ENCODE results near the gene APOC3.

Gene APOC3

GRCh38 chr11:116849486-116849885 lies 19.8 kb downstream of the APOC3 start:
- WGBS, 2 experiments, result 92 to 95% methylated on average over 6 of the region's 6 CpGs
- peaks cover 27% of the 10 kb centered on the region for H3K36me3 ChIP-seq (ENCODE audit: control insufficient read depth, insufficient read depth, low read length)
- H3K27me3 ChIP-seq (ENCODE audit: control insufficient read depth, insufficient read depth, low read length, poor library complexity, severe bottlenecking), result no peaks in the 10 kb centered on the region
- H3K4me1 ChIP-seq (ENCODE audit: control insufficient read depth, insufficient read depth, low read length), result no peaks in the 10 kb centered on the region
- no peaks in the 10 kb centered on the region for H3K9me3 ChIP-seq (ENCODE audit: control insufficient read depth, low read length)
- H3K27ac ChIP-seq (ENCODE audit: insufficient read depth, low read depth, low read length, poor library complexity, severe bottlenecking), result no peak overlapping the region
- H3K4me3 ChIP-seq (ENCODE audit: insufficient read depth, low read depth, low read length), result no peak overlapping the region

GRCh38 chr11:116851626-116852025 lies 21.9 kb downstream of the APOC3 start:
- no peak overlapping the region for H3K27ac ChIP-seq (ENCODE audit: insufficient read depth, low read depth, low read length, poor library complexity, severe bottlenecking)
- H3K4me1 ChIP-seq (ENCODE audit: control insufficient read depth, insufficient read depth, low read length), result no peaks in the 10 kb centered on the region
- no peaks in the 10 kb centered on the region for H3K27me3 ChIP-seq (ENCODE audit: control insufficient read depth, insufficient read depth, low read length, poor library complexity, severe bottlenecking)
- no peak overlapping the region for H3K4me3 ChIP-seq (ENCODE audit: insufficient read depth, low read depth, low read length)
- no peaks in the 10 kb centered on the region for H3K9me3 ChIP-seq (ENCODE audit: control insufficient read depth, low read length)
- peaks cover 16% of the 10 kb centered on the region for H3K36me3 ChIP-seq (ENCODE audit: control insufficient read depth, insufficient read depth, low read length)
- WGBS, 2 experiments, result 87 to 91% methylated on average over 5 to 7 of the region's 7 CpGs

GRCh38 chr11:116852261-116853031 lies 22.7 kb downstream of the APOC3 start:
- no peaks in the 10 kb centered on the region for H3K4me1 ChIP-seq (ENCODE audit: control insufficient read depth, insufficient read depth, low read length)
- no peak overlapping the region for H3K4me3 ChIP-seq (ENCODE audit: insufficient read depth, low read depth, low read length)
- WGBS, 2 experiments, result 92 to 93% methylated on average over 5 of the region's 5 CpGs
- H3K36me3 ChIP-seq (ENCODE audit: control insufficient read depth, insufficient read depth, low read length), result peaks cover 10% of the 10 kb centered on the region
- H3K9me3 ChIP-seq (ENCODE audit: control insufficient read depth, low read length), result no peaks in the 10 kb centered on the region
- no peak overlapping the region for H3K27ac ChIP-seq (ENCODE audit: insufficient read depth, low read depth, low read length, poor library complexity, severe bottlenecking)
- H3K27me3 ChIP-seq (ENCODE audit: control insufficient read depth, insufficient read depth, low read length, poor library complexity, severe bottlenecking), result no peaks in the 10 kb centered on the region

GRCh38 chr11:116853461-116854073 lies 23.9 kb downstream of the APOC3 start:
- Histone ChIP-seq H3K4me1 (ENCODE audit: control insufficient read depth, insufficient read depth, low read length) (no peaks in the 10 kb centered on the region), H3K36me3 (ENCODE audit: control insufficient read depth, insufficient read depth, low read length) (peaks cover 19% of the 10 kb centered on the region), H3K27ac (ENCODE audit: insufficient read depth, low read depth, low read length, poor library complexity, severe bottlenecking) (no peak overlapping the region), H3K27me3 (ENCODE audit: control insufficient read depth, insufficient read depth, low read length, poor library complexity, severe bottlenecking) (no peaks in the 10 kb centered on the region), H3K9me3 (ENCODE audit: control insufficient read depth, low read length) (no peaks in the 10 kb centered on the region), H3K4me3 (ENCODE audit: insufficient read depth, low read depth, low read length) (no peak overlapping the region)
- 93 to 94% methylated on average over 6 of the region's 6 CpGs for WGBS, 2 experiments

- H3K27ac ChIP-seq (ENCODE audit: insufficient read depth, low read depth, low read length, poor library complexity, severe bottlenecking), result no peak overlapping the region
- H3K36me3 ChIP-seq (ENCODE audit: control insufficient read depth, insufficient read depth, low read length), result peaks cover 25% of the 10 kb centered on the region
- no peaks in the 10 kb centered on the region for H3K9me3 ChIP-seq (ENCODE audit: control insufficient read depth, low read length)
- no peaks in the 10 kb centered on the region for H3K27me3 ChIP-seq (ENCODE audit: control insufficient read depth, insufficient read depth, low read length, poor library complexity, severe bottlenecking)
- no peaks in the 10 kb centered on the region for H3K4me1 ChIP-seq (ENCODE audit: control insufficient read depth, insufficient read depth, low read length)
- 92 to 96% methylated on average over 6 to 7 of the region's 7 CpGs for whole genome bisulfite sequencing, 2 experiments
- no peak overlapping the region for H3K4me3 ChIP-seq (ENCODE audit: insufficient read depth, low read depth, low read length)
These were observed 25.7 kb downstream of the APOC3 start for GRCh38 chr11:116855413-116855812.

GRCh38 chr11:116856423-116856822 lies 26.7 kb downstream of the APOC3 start:
- no peak overlapping the region for H3K4me3 ChIP-seq (ENCODE audit: insufficient read depth, low read depth, low read length)
- H3K4me1 ChIP-seq (ENCODE audit: control insufficient read depth, insufficient read depth, low read length), result no peaks in the 10 kb centered on the region
- no peak overlapping the region for H3K27ac ChIP-seq (ENCODE audit: insufficient read depth, low read depth, low read length, poor library complexity, severe bottlenecking)
- H3K36me3 ChIP-seq (ENCODE audit: control insufficient read depth, insufficient read depth, low read length), result peaks cover 31% of the 10 kb centered on the region
- 87 to 88% methylated on average over 5 of the region's 5 CpGs for WGBS, 2 experiments
- H3K9me3 ChIP-seq (ENCODE audit: control insufficient read depth, low read length), result no peaks in the 10 kb centered on the region
- H3K27me3 ChIP-seq (ENCODE audit: control insufficient read depth, insufficient read depth, low read length, poor library complexity, severe bottlenecking), result no peaks in the 10 kb centered on the region

- 90 to 92% methylated on average over 1 to 2 of the region's 2 CpGs for WGBS, 2 experiments
- H3K27me3 ChIP-seq (ENCODE audit: control insufficient read depth, insufficient read depth, low read length, poor library complexity, severe bottlenecking), result no peaks in the 10 kb centered on the region
- peaks cover 39% of the 10 kb centered on the region for H3K36me3 ChIP-seq (ENCODE audit: control insufficient read depth, insufficient read depth, low read length)
- H3K4me3 ChIP-seq (ENCODE audit: insufficient read depth, low read depth, low read length), result no peak overlapping the region
- no peak overlapping the region for H3K27ac ChIP-seq (ENCODE audit: insufficient read depth, low read depth, low read length, poor library complexity, severe bottlenecking)
- H3K4me1 ChIP-seq (ENCODE audit: control insufficient read depth, insufficient read depth, low read length), result no peaks in the 10 kb centered on the region
- no peaks in the 10 kb centered on the region for H3K9me3 ChIP-seq (ENCODE audit: control insufficient read depth, low read length)
These were observed 27.6 kb downstream of the APOC3 start for GRCh38 chr11:116857316-116857715.

- WGBS, 2 experiments, result 94% methylated on average over 7 of the region's 7 CpGs
- Histone ChIP-seq H3K27me3 (ENCODE audit: control insufficient read depth, insufficient read depth, low read length, poor library complexity, severe bottlenecking) (no peaks in the 10 kb centered on the region), H3K36me3 (ENCODE audit: control insufficient read depth, insufficient read depth, low read length) (peaks cover 39% of the 10 kb centered on the region), H3K27ac (ENCODE audit: insufficient read depth, low read depth, low read length, poor library complexity, severe bottlenecking) (no peak overlapping the region), H3K4me3 (ENCODE audit: insufficient read depth, low read depth, low read length) (no peak overlapping the region), H3K4me1 (ENCODE audit: control insufficient read depth, insufficient read depth, low read length) (no peaks in the 10 kb centered on the region), H3K9me3 (ENCODE audit: control insufficient read depth, low read length) (no peaks in the 10 kb centered on the region)
These were observed 28.2 kb downstream of the APOC3 start for GRCh38 chr11:116857936-116858335.

GRCh38 chr11:116859175-116859574 lies 29.5 kb downstream of the APOC3 start:
- H3K9me3 ChIP-seq (ENCODE audit: control insufficient read depth, low read length), result no peaks in the 10 kb centered on the region
- H3K36me3 ChIP-seq (ENCODE audit: control insufficient read depth, insufficient read depth, low read length), result peaks cover 36% of the 10 kb centered on the region
- H3K4me3 ChIP-seq (ENCODE audit: insufficient read depth, low read depth, low read length), result no peak overlapping the region
- no peaks in the 10 kb centered on the region for H3K4me1 ChIP-seq (ENCODE audit: control insufficient read depth, insufficient read depth, low read length)
- no peak overlapping the region for H3K27ac ChIP-seq (ENCODE audit: insufficient read depth, low read depth, low read length, poor library complexity, severe bottlenecking)
- 95% methylated on average over 8 of the region's 8 CpGs for WGBS, 2 experiments
- no peaks in the 10 kb centered on the region for H3K27me3 ChIP-seq (ENCODE audit: control insufficient read depth, insufficient read depth, low read length, poor library complexity, severe bottlenecking)

- Histone ChIP-seq H3K27ac (ENCODE audit: insufficient read depth, low read depth, low read length, poor library complexity, severe bottlenecking) (no peak overlapping the region), H3K4me1 (ENCODE audit: control insufficient read depth, insufficient read depth, low read length) (no peaks in the 10 kb centered on the region), H3K27me3 (ENCODE audit: control insufficient read depth, insufficient read depth, low read length, poor library complexity, severe bottlenecking) (no peaks in the 10 kb centered on the region), H3K9me3 (ENCODE audit: control insufficient read depth, low read length) (no peaks in the 10 kb centered on the region), H3K36me3 (ENCODE audit: control insufficient read depth, insufficient read depth, low read length) (peaks cover 34% of the 10 kb centered on the region), H3K4me3 (ENCODE audit: insufficient read depth, low read depth, low read length) (no peak overlapping the region)
- WGBS, 2 experiments, result 87 to 98% methylated on average over 3 to 4 of the region's 6 CpGs
These were observed 30.6 kb downstream of the APOC3 start for GRCh38 chr11:116860303-116860702.
